H1 (cell line): Measurements from ENCODE around the gene MRC2. TPM values are rescaled to one million over a fixed set of nuclear protein-coding genes. Genes with fewer than 3 reads are reported as not detected.

Experiments
- CTCF ChIA-PET: fragments of 300-600 bp; sonication (Branson Sonifier 250); formaldehyde crosslinking; loops from one replicate; lab custom pipeline; 2021; ENCODE audit not compliant: partially characterized antibody; lab: Charles Lee
- POLR2A ChIA-PET: fragments of 300-600 bp; sonication (Branson Sonifier 250); formaldehyde crosslinking; loops from one replicate; lab custom pipeline; 2021; ENCODE audit warnings: inconsistent platforms; ENCODE audit not compliant: partially characterized antibody; lab: Charles Lee
- DNase-seq, 2 experiments: peaks; one replicate each; pipeline versions ENCODE4 v3.0.0 to v3.0.0-alpha.2; 2010 to 2022; ENCODE audit warnings: low spot score in 2 of 2, low read depth in 1 of 2, mixed read lengths in 1 of 2
- FAIRE-seq: peaks from 2 replicates; lab custom pipeline; 2011; peaks lifted over from hg19 to GRCh38; lab: Jason Lieb, UNC
- H2AFZ ChIP-seq: 2 replicates; pipeline ENCODE4 v1.8.1; 2012; ENCODE audit warnings: low read length, inconsistent platforms
- H2AK5ac ChIP-seq: 2 replicates; pipeline ENCODE4 v1.6.1; 2013; ENCODE audit warnings: low read depth, low read length
- H2BK120ac ChIP-seq: replicated peaks from 2 replicates; pipeline ENCODE3; 2013; ENCODE audit warnings: low read depth, low read length, inconsistent platforms
- H2BK12ac ChIP-seq: 2 replicates; pipeline ENCODE4 v1.6.1; 2013; ENCODE audit warnings: low read depth, low read length
- H2BK15ac ChIP-seq: 2 replicates; pipeline ENCODE4 v1.6.1; 2013; ENCODE audit warnings: low read length
- H2BK20ac ChIP-seq: 2 replicates; pipeline ENCODE4 v1.6.1; 2013; ENCODE audit warnings: low read length
- H2BK5ac ChIP-seq: 2 replicates; pipeline ENCODE4 v1.6.1; 2013; ENCODE audit warnings: low read depth, low read length
- H3K14ac ChIP-seq: 2 replicates; pipeline ENCODE4 v1.6.1; 2013; ENCODE audit warnings: inconsistent platforms; ENCODE audit not compliant: insufficient read length
- H3K18ac ChIP-seq: 2 replicates; pipeline ENCODE4 v1.6.1; 2013; ENCODE audit warnings: low read length; ENCODE audit errors: extremely low read depth
- H3K23ac ChIP-seq: 2 replicates; pipeline ENCODE4 v1.6.1; 2013; ENCODE audit warnings: inconsistent platforms; ENCODE audit not compliant: insufficient read length
- H3K23me2 ChIP-seq: 2 replicates; pipeline ENCODE4 v1.6.1; 2013; ENCODE audit warnings: low read depth, low read length
- H3K27ac ChIP-seq: 2 replicates; pipeline ENCODE4 v1.6.1; 2011; ENCODE audit warnings: low read depth, low read length, inconsistent platforms
- H3K27me3 ChIP-seq, 4 experiments: replicated peaks in 1 of 4; 1 replicate in 1 of 4; 2 replicates in 3 of 4; pipeline versions ENCODE4 v1.6.1 to v1.8.1; 2011 to 2013; ENCODE audit warnings: low read length in 3 of 4, mild to moderate bottlenecking in 3 of 4, inconsistent platforms in 2 of 4, mixed read lengths in 2 of 4, moderate library complexity in 1 of 4; ENCODE audit not compliant: control insufficient read depth in 3 of 4, insufficient read depth in 3 of 4; ENCODE audit errors: extremely low read depth in 1 of 4
- H3K36me3 ChIP-seq, 4 experiments: 2 replicates each; pipeline versions ENCODE4 v1.6.1 to v1.8.1; 2011 to 2013; ENCODE audit warnings: mild to moderate bottlenecking in 4 of 4, low read length in 3 of 4, moderate library complexity in 2 of 4, control low read depth in 1 of 4, inconsistent platforms in 1 of 4; ENCODE audit not compliant: insufficient read depth in 4 of 4, control insufficient read depth in 2 of 4
- H3K4ac ChIP-seq: replicated peaks from 2 replicates; pipeline ENCODE3; 2013; ENCODE audit warnings: low read length, low read depth, mixed read lengths, inconsistent platforms; ENCODE audit not compliant: insufficient read length
- H3K4me1 ChIP-seq, 4 experiments: replicated peaks in 1 of 4; 1 replicate in 1 of 4; 2 replicates in 3 of 4; pipeline versions ENCODE4 v1.6.1 to v1.8.1; 2011 to 2013; ENCODE audit warnings: low read length in 3 of 4, inconsistent platforms in 2 of 4, mixed read lengths in 1 of 4; ENCODE audit not compliant: insufficient read depth in 4 of 4, control insufficient read depth in 3 of 4
- H3K4me2 ChIP-seq, 2 experiments: 2 replicates each; pipeline versions ENCODE4 v1.6.1 to v1.8.1; 2011 to 2013; ENCODE audit warnings: low read depth in 2 of 2, low read length in 2 of 2, control low read depth in 1 of 2, inconsistent platforms in 1 of 2, mild to moderate bottlenecking in 1 of 2; ENCODE audit not compliant: insufficient read depth in 1 of 2
- H3K4me3 ChIP-seq, 4 experiments: fragments of 200-600, 300-600 bp in 1 of 4; sonication (generic), shearing (Covaris generic), sonication (Bioruptor Twin) in 1 of 4; 2 replicates each; pipeline versions ENCODE4 v1.5.1 to v1.8.1; 2011 to 2016; ENCODE audit warnings: low read length in 4 of 4, low read depth in 3 of 4, control low read depth in 2 of 4, inconsistent platforms in 2 of 4, mild to moderate bottlenecking in 2 of 4, mixed read lengths in 1 of 4, moderate library complexity in 1 of 4; ENCODE audit not compliant: insufficient read depth in 2 of 4; ENCODE audit errors: extremely low read depth in 1 of 4
- H3K56ac ChIP-seq: replicated peaks from 2 replicates; pipeline ENCODE3; 2013; ENCODE audit warnings: low read depth, mild to moderate bottlenecking, mixed read lengths, low read length, inconsistent platforms; ENCODE audit not compliant: insufficient read length
- H3K79me1 ChIP-seq: 2 replicates; pipeline ENCODE4 v1.6.1; 2013; ENCODE audit warnings: low read depth, low read length, control low read depth
- H3K79me2 ChIP-seq, 2 experiments: 2 replicates each; pipeline versions ENCODE4 v1.6.1 to v1.8.1; 2012 to 2013; ENCODE audit warnings: low read length in 2 of 2, mild to moderate bottlenecking in 2 of 2, inconsistent platforms in 1 of 2; ENCODE audit not compliant: insufficient read depth in 2 of 2, control insufficient read depth in 1 of 2
- H3K9ac ChIP-seq, 4 experiments: replicated peaks in 1 of 4; 1 replicate in 1 of 4; 2 replicates in 3 of 4; pipeline versions ENCODE4 v1.6.1 to v1.8.1; 2011 to 2013; ENCODE audit warnings: low read depth in 3 of 4, low read length in 3 of 4, control low read depth in 2 of 4, mild to moderate bottlenecking in 2 of 4, moderate library complexity in 2 of 4, inconsistent platforms in 1 of 4; ENCODE audit errors: extremely low read depth in 1 of 4
- H3K9me3 ChIP-seq, 2 experiments: 2 replicates each; pipeline versions ENCODE4 v1.6.1 to v1.8.1; 2012 to 2013; ENCODE audit warnings: mild to moderate bottlenecking in 2 of 2, moderate library complexity in 2 of 2, control low read depth in 1 of 2, inconsistent platforms in 1 of 2, low read depth in 1 of 2, low read length in 1 of 2, mixed read lengths in 1 of 2; ENCODE audit not compliant: insufficient read depth in 2 of 2
- H4K20me1 ChIP-seq, 2 experiments: replicated peaks in 1 of 2; 2 replicates each; pipeline versions ENCODE3 to v1.8.1; 2011 to 2013; ENCODE audit warnings: inconsistent platforms in 2 of 2, low read length in 2 of 2, mild to moderate bottlenecking in 1 of 2; ENCODE audit not compliant: insufficient read depth in 2 of 2, control insufficient read depth in 1 of 2
- H4K5ac ChIP-seq: 2 replicates; pipeline ENCODE4 v1.6.1; 2013; ENCODE audit warnings: low read length, low read depth, mixed read lengths, inconsistent platforms; ENCODE audit not compliant: insufficient read length
- H4K8ac ChIP-seq: 2 replicates; pipeline ENCODE4 v1.8.0; 2013; ENCODE audit warnings: mild to moderate bottlenecking, moderate library complexity, low read length, inconsistent platforms; ENCODE audit not compliant: insufficient read depth; ENCODE audit errors: extremely low read depth
- H4K91ac ChIP-seq: replicated peaks from 2 replicates; pipeline ENCODE3; 2013; ENCODE audit warnings: low read length, mixed read lengths, inconsistent platforms; ENCODE audit not compliant: insufficient read length
- BCL11A ChIP-seq, 2 experiments: IDR thresholded peaks; one replicate each; pipeline ENCODE4 v1.6.1; 2011; ENCODE audit warnings: low read depth in 2 of 2, low read length in 2 of 2, mild to moderate bottlenecking in 2 of 2
- BRCA1 ChIP-seq: IDR thresholded peaks from 2 replicates; pipeline ENCODE4 v1.6.1; 2012; ENCODE audit warnings: low read depth, low read length, improper control_type of control experiment
- CHD2 ChIP-seq: IDR thresholded peaks from 2 replicates; pipeline ENCODE4 v1.6.1; 2012; ENCODE audit warnings: low read length, improper control_type of control experiment
- KDM4A ChIP-seq: IDR thresholded peaks from one replicate; pipeline ENCODE4 v1.7.1; 2012; ENCODE audit warnings: low read depth, mild to moderate bottlenecking, moderate library complexity, low read length, inconsistent platforms; ENCODE audit not compliant: severe bottlenecking
- NRF1 ChIP-seq: IDR thresholded peaks from 2 replicates; pipeline ENCODE4 v1.6.1; 2011; ENCODE audit warnings: mild to moderate bottlenecking, low read depth, low read length, improper control_type of control experiment
- POU5F1 ChIP-seq: IDR thresholded peaks from 2 replicates; pipeline ENCODE4 v1.6.1; 2011; ENCODE audit warnings: low read depth, mild to moderate bottlenecking, low read length, moderate library complexity
- RFX5 ChIP-seq: IDR thresholded peaks from 2 replicates; pipeline ENCODE4 v1.6.1; 2011; ENCODE audit warnings: low read depth, low read length, improper control_type of control experiment, borderline replicate concordance
- SIRT6 ChIP-seq: IDR thresholded peaks from one replicate; pipeline ENCODE4 v1.7.1; 2012; ENCODE audit warnings: low read length, inconsistent platforms
- SRF ChIP-seq: IDR thresholded peaks from 2 replicates; pipeline ENCODE4 v1.6.1; 2011; ENCODE audit warnings: mild to moderate bottlenecking, low read depth, low read length, moderate library complexity
- TEAD4 ChIP-seq: IDR thresholded peaks from 2 replicates; pipeline ENCODE4 v1.6.1; 2012; ENCODE audit warnings: low read depth, low read length, inconsistent platforms, mixed read lengths
- WGBS, 2 experiments: shearing (Covaris generic) in 1 of 2; methylation state at CpG; one replicate each; pipeline versions ENCODE4 v1.1.6 to v1.1.7; 2013 to 2015; ENCODE audit warnings: low lambda C conversion rate in 2 of 2, mixed read lengths in 2 of 2, inconsistent platforms in 1 of 2, low coverage in 1 of 2, missing lambda C conversion rate in 1 of 2; ENCODE audit not compliant: insufficient replicate concordance in 2 of 2, insufficient coverage in 1 of 2, insufficient read length in 1 of 2; ENCODE audit errors: extremely low coverage in 1 of 2, missing lambda C conversion rate in 1 of 2; 5-methylcytosine and 5-hydroxymethylcytosine counted together
- polyA plus RNA-seq, 7 experiments: library from polyadenylated mRNA; depleted of rRNA in 3 of 7; stranded (reverse) in 5 of 7; unstranded in 2 of 7; fragments of >200 nt in 5 of 7; fragments of 200-250 nt in 2 of 7; gene quantifications; 1 replicate in 5 of 7; 2 replicates in 1 of 7; 4 replicates in 1 of 7; pipeline versions ENCODE4 v1.2.1 to v1.2.3, GENCODE V29; 2011 to 2013; ENCODE audit warnings: missing spikeins in 2 of 7, mixed read lengths in 2 of 7
- total RNA-seq: library from RNA; stranded (reverse); fragmentation: NEBNext Ultra II Directional; extraction: Animal tissue kit (Norgen Biotek cat#: 25700); gene quantifications from 2 replicates; pipeline ENCODE4 v1.2.1, GENCODE V29; 2021
- TF ChIP-seq, protein P1 (sequence below): IDR thresholded peaks from 2 replicates; pipeline ENCODE4 v1.6.1; 2012; ENCODE audit warnings: inconsistent platforms

MRC2 gene
- total and polyA plus RNA-seq, 2 of the 8 experiments (the other 6 are each of a cell fraction or from before 2014, with no cell fraction given): 7.0 to 24.2 TPM

DNA sequence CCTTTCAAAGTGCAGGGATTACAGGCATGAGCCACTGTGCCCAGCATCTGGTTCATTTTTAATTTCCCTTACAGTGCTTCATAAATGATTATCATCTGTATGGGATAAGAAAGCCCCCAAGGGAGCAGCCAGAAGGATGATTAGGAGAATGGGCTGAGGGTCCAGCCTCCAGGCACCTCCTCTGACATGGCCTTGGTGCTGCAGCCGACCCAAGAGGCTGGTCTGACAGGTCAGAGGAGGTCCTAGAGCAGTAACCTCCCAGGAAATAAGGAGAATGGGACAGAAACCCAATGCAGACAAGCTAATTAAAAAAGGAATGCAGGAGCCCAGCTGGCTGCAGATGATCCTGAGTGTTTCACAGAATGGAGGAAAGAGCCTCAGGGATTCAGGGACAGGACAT, 29.0 kb downstream of the MRC2 start:
- H2BK15ac ChIP-seq: no peak overlapping the region
- POLR2A ChIA-PET: interaction anchor here (0.6 to 1.8 kb wide), 4 partner anchors 18 to 30 kb away, joined by 3 to 5 read pairs (median 4); no protein-coding TSS in a partner anchor
- no peak overlapping the region for H2BK12ac ChIP-seq
- DNase-seq (no peak), FAIRE-seq (no peak)
- H3K4ac ChIP-seq: no peak overlapping the region
- H3K18ac ChIP-seq: no peak overlapping the region
- H4K20me1 ChIP-seq: no peaks in the 10 kb centered on the region
- H4K8ac ChIP-seq: no peak overlapping the region
- H2BK20ac ChIP-seq: no peak overlapping the region
- H3K4me2 ChIP-seq: no peak overlapping the region
- H2AK5ac ChIP-seq: no peak overlapping the region
- H3K4me1 ChIP-seq: peaks cover 0 to 16% (median 12%) of the 10 kb centered on the region in 4 experiments; a peak in 6 of 7 replicates
- no peak overlapping the region for H4K91ac ChIP-seq
- TF ChIP-seq BCL11A (IDR thresholded peaks at IDR 0.05; ENCODE audit: low read depth in 2 of 2, low read length in 2 of 2): no peak
- TF ChIP-seq BRCA1: no peak
- TF ChIP-seq SRF: no peak
- no peak for TF ChIP-seq POU5F1
- no peak for TF ChIP-seq TEAD4
- TF ChIP-seq, protein P1, sequence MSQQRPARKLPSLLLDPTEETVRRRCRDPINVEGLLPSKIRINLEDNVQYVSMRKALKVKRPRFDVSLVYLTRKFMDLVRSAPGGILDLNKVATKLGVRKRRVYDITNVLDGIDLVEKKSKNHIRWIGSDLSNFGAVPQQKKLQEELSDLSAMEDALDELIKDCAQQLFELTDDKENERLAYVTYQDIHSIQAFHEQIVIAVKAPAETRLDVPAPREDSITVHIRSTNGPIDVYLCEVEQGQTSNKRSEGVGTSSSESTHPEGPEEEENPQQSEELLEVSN: no peak
- no peak for TF ChIP-seq RFX5
- no peak for TF ChIP-seq KDM4A
- no peak for TF ChIP-seq NRF1
- TF ChIP-seq CHD2: no peak
- TF ChIP-seq SIRT6: no peak
- CTCF ChIA-PET: interaction anchor here (0.7 to 2.8 kb wide), 4 partner anchors 17 to 234 kb away, joined by 3 to 11 read pairs (median 4); no protein-coding TSS in a partner anchor
- H2AFZ ChIP-seq: no peak overlapping the region
- peaks cover 0 to 4% of the 10 kb centered on the region in 2 experiments; a peak in 1 of 4 replicates for H3K9me3 ChIP-seq
- no peak overlapping the region for H3K14ac ChIP-seq
- peaks cover 0 to 6% (median 3%) of the 10 kb centered on the region in 4 experiments; a peak in 1 of 7 replicates for H3K27me3 ChIP-seq
- H2BK5ac ChIP-seq: no peak overlapping the region
- H3K79me1 ChIP-seq: no peaks in the 10 kb centered on the region; the same call in 1 of the 2 replicates
- H2BK120ac ChIP-seq: no peak overlapping the region
- peaks cover 11% of the 10 kb centered on the region for H3K23me2 ChIP-seq
- no peak overlapping the region for H3K27ac ChIP-seq
- no peak overlapping the region for H3K56ac ChIP-seq
- WGBS, 2 experiments: 92% methylated on average over 1 of the region's 1 CpG; no CpG with 5 or more reads in 1 of the 2 experiments
- H3K23ac ChIP-seq: no peak overlapping the region
- H3K4me3 ChIP-seq: no peak overlapping the region
- no peaks in the 10 kb centered on the region; a peak in 1 of 4 replicates for H3K79me2 ChIP-seq
- no peak overlapping the region for H4K5ac ChIP-seq
- no peak overlapping the region for H3K9ac ChIP-seq
- H3K36me3 ChIP-seq: no peaks in the 10 kb centered on the region
